ENCODE results near the gene GAL3ST1. TPM values are rescaled to one million over a fixed set of nuclear protein-coding genes. Genes with fewer than 3 reads are reported as not detected.

The GAL3ST1 gene
- total and polyA plus RNA-seq, 10 of the 15 experiments (the other 5 are each of a cell fraction or from before 2014, with no cell fraction given), result not detected

GRCh38 chr22:30541961-30542810, 32.3 kb downstream of the GAL3ST1 start:
- DNase-seq (ENCODE audit: low read depth, low spot score) (no peak), ATAC-seq (no peak; the same call in 1 of the 3 replicates), FAIRE-seq (no peak)
- Histone ChIP-seq H3K27ac (ENCODE audit: control insufficient read depth, insufficient read depth) (no peak overlapping the region), H3K27me3 (replicated peaks in 1 of 2; ENCODE audit: control insufficient read depth in 2 of 2, insufficient read depth in 2 of 2, low read length in 1 of 2) (peaks cover 7 to 13% of the 10 kb centered on the region in 2 experiments), H3K4me1 (ENCODE audit: control insufficient read depth, insufficient read depth, low read length) (no peaks in the 10 kb centered on the region), H4K20me1 (ENCODE audit: control insufficient read depth, insufficient read depth) (no peaks in the 10 kb centered on the region), H3K36me3 (ENCODE audit: control insufficient read depth in 2 of 2, insufficient read depth in 2 of 2, low read length in 1 of 2) (no peaks in the 10 kb centered on the region), H3K9me3 (replicated peaks; ENCODE audit: control insufficient read depth, insufficient read depth, low read length) (no peaks in the 10 kb centered on the region), H2AFZ (ENCODE audit: control insufficient read depth, low read depth, low read length) (no peak overlapping the region), H3K9ac (ENCODE audit: control insufficient read depth, insufficient read depth, low read length) (no peak overlapping the region), H3K4me3 (no peak overlapping the region), H3K4me2 (ENCODE audit: control insufficient read depth, insufficient read depth) (no peak overlapping the region), H3K79me2 (ENCODE audit: control insufficient read depth, insufficient read depth, low read length) (no peaks in the 10 kb centered on the region)
- in situ Hi-C loops (cut with MboI) (no loop called here), intact Hi-C loops (cut with micrococcal nuclease; ENCODE audit: unreplicated experiment) (no loop called here)
- CTCF ChIA-PET, result interaction anchor here (0.7 kb wide), 1 partner anchor 287 kb away, joined by 3 read pairs; no protein-coding TSS in a partner anchor
- RAD21 ChIA-PET (ENCODE audit: unreplicated experiment), result no interaction called here
- SMC1A ChIA-PET (ENCODE audit: uncharacterized antibody, unreplicated experiment), result interaction anchor here (1.2 kb wide), 1 partner anchor 93 kb away, joined by 3 read pairs; no protein-coding TSS in a partner anchor
- 37% methylated on average over 57 of the region's 64 CpGs for WGBS (ENCODE audit: insufficient coverage, insufficient replicate concordance, low lambda C conversion rate, missing lambda C conversion rate)
- POLR2A ChIA-PET, result no interaction called here
- TF ChIP-seq FOXM1 (IDR thresholded peaks at IDR 0.05; ENCODE audit: low read depth, low read length) (no peak), NR2C1 (IDR thresholded peaks at IDR 0.05) (no peak), ZNF592 (IDR thresholded peaks at IDR 0.05) (no peak), NKRF (conservative IDR thresholded peaks at IDR 0.05) (no peak), SUZ12 (IDR thresholded peaks at IDR 0.05; ENCODE audit: unreplicated experiment) (peak; percentile 74), KAT2A (conservative IDR thresholded peaks at IDR 0.05; ENCODE audit: control insufficient read depth, low read depth, low read length) (no peak), NR2F1 (conservative IDR thresholded peaks at IDR 0.05) (no peak), ETV6 (conservative IDR thresholded peaks at IDR 0.05 in 1 of 2, IDR thresholded peaks at IDR 0.05 in 1 of 2; ENCODE audit: borderline replicate concordance in 1 of 2, low read depth in 1 of 2) (no peak)
- TF ChIP-seq, protein P1, sequence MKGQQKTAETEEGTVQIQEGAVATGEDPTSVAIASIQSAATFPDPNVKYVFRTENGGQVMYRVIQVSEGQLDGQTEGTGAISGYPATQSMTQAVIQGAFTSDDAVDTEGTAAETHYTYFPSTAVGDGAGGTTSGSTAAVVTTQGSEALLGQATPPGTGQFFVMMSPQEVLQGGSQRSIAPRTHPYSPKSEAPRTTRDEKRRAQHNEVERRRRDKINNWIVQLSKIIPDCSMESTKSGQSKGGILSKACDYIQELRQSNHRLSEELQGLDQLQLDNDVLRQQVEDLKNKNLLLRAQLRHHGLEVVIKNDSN (IDR thresholded peaks at IDR 0.05; ENCODE audit: borderline replicate concordance, extremely low read length, insufficient read depth, low read depth, low read length), result no peak
- BruUV-seq (replicated peaks), result no TSS peak

Data from GM12878 (cell line).